Adrenal gland (tissue), 12 donors: ENCODE measurements around the gene FBXL20. TPM values are rescaled to one million over a fixed set of nuclear protein-coding genes. Genes with fewer than 3 reads are reported as not detected.

Experiments
- DNase-seq, 7 donors: peaks; one replicate each; pipeline ENCODE4 v3.0.0-alpha.2; 2019 to 2020
- H3K27ac ChIP-seq, 5 donors: fragments of 200-600 bp; sonication (generic) in 4 of 5; 1 replicate in 3 of 5; 2 replicates in 2 of 5; pipeline versions ENCODE4 v1.5.1 to v1.8.0; 2016 to 2020; ENCODE audit warnings: mild to moderate bottlenecking in 1 of 5
- H3K27me3 ChIP-seq: fragments of 200-600 bp; 2 replicates; pipeline ENCODE4 v1.8.0; 2021
- H3K36me3 ChIP-seq, 2 donors: fragments of 200-600 bp; replicated peaks in 1 of 2; 1 replicate in 1 of 2; 2 replicates in 1 of 2; pipeline versions ENCODE4 v1.5.1 to v1.8.0; 2018 to 2022
- H3K4me1 ChIP-seq, 2 donors: fragments of 200-600 bp; replicated peaks in 1 of 2; 1 replicate in 1 of 2; 2 replicates in 1 of 2; pipeline versions ENCODE4 v1.5.1 to v1.8.0; 2018 to 2021
- H3K4me3 ChIP-seq, 4 donors: fragments of 200-600 bp; sonication (generic) in 3 of 4; one replicate each; pipeline ENCODE4 v1.5.1; 2016 to 2018
- H3K9me3 ChIP-seq, 3 donors: fragments of 200-600 bp; sonication (generic) in 1 of 3; replicated peaks in 1 of 3; 1 replicate in 2 of 3; 2 replicates in 1 of 3; pipeline versions ENCODE4 v1.5.1 to v1.8.0; 2016 to 2021
- POLR2A ChIP-seq, 2 donors: fragments of 450-650 bp; IDR thresholded peaks; one replicate each; pipeline ENCODE4 v1.6.1; 2017; ENCODE audit warnings: antibody characterized with exemption in 2 of 2, mild to moderate bottlenecking in 2 of 2, moderate library complexity in 1 of 2
- WGBS, 4 donors: extraction: QIAGEN DNeasy Blood & Tissue Kit in 2 of 4; methylation state at CpG; one replicate each; pipeline versions ENCODE4 v1.1.5 to v1.1.7; 2013 to 2017; 5-methylcytosine and 5-hydroxymethylcytosine counted together
- intact Hi-C, 2 donors: fragments of 100-400 bp; cut with DNase I; formaldehyde crosslinking; loops; one replicate each; pipeline versions ENCODE4 v1.14.1 to v1.15.0; 2022 to 2023
- polyA plus RNA-seq, 3 donors: library from polyadenylated mRNA; stranded (reverse); fragments of 200-250 nt in 2 of 3; fragments of 350-450 nt in 1 of 3; fragmentation: Illumina TruSeq in 1 of 3; extraction: RNeasy Lipid Tissue Mini Kit (QIAGEN cat#74804) in 1 of 3; gene quantifications; one replicate each; pipeline ENCODE4 v1.2.3, GENCODE V29; 2013 to 2014
- total RNA-seq, 9 donors: library from RNA; depleted of rRNA in 4 of 9; stranded (reverse); fragments of >200 nt in 4 of 9; fragments of 120-200 nt in 1 of 9; fragmentation: NEBNext Ultra II Directional in 1 of 9; extraction: Animal tissue kit (Norgen Biotek cat#: 25700) in 1 of 9; gene quantifications; one replicate each; pipeline versions ENCODE4 v1.1.0 to v1.2.4, GENCODE V29; 2013 to 2023
- TF ChIP-seq, protein P1 (sequence below), 6 experiments: fragments of 450-650 bp in 4 of 6; fragments of 200-600 bp in 2 of 6; sonication (generic) in 1 of 6; IDR thresholded peaks; 1 replicate in 5 of 6; 2 replicates in 1 of 6; pipeline versions ENCODE4 v1.5.1 to v1.8.0; 2016 to 2021; ENCODE audit warnings: antibody characterized with exemption in 6 of 6, mild to moderate bottlenecking in 2 of 6, moderate library complexity in 1 of 6
- donor health status: healthy with polysubstance abuse.
- donor health status: Bipolar disorder and iron deficiency.
- donor health status: DM: yes; HTN: yes; CAD: no.
- donor health status: DM: no; HTN: no; CAD: no.
- donor health status: DM: no; HTN: no; CAD: no.
- donor health status: DM: yes; HTN: yes; CAD: no.

The FBXL20 gene
- total and polyA plus RNA-seq, 12 donors, result 3.7 to 41.5 (median 17.3) TPM

DNA sequence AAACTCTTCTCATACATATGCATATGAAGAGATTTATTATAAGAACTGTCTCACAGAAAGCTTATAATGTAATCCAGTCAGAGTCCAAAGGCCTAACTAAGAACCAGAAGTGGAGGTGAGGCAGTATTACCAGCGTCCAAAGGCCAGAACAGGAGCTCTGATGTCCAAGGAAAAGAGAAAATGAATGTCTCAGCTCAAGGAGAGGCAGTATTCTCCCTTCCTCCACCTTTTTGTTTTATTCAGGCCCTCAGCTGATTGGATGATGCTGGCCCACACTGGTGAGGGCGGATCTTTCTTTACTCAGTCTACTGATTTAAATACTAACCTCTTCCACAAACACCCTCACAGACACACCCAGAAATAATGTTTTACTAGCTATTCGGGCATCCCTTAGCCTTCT lies 43.4 kb downstream of the FBXL20 start:
- H3K36me3 ChIP-seq, result no peaks in the 10 kb centered on the region
- 74 to 97% (median 79%) methylated on average over 3 of the region's 3 CpGs for WGBS, 4 donors
- peaks cover 5 to 21% of the 10 kb centered on the region in 2 donors for H3K4me1 ChIP-seq
- H3K4me3 ChIP-seq, result no peak overlapping the region
- intact Hi-C loops, result no loop called here
- no peaks in the 10 kb centered on the region for H3K27me3 ChIP-seq
- no peaks in the 10 kb centered on the region for H3K9me3 ChIP-seq
- no peak for DNase-seq
- TF ChIP-seq, protein P1, sequence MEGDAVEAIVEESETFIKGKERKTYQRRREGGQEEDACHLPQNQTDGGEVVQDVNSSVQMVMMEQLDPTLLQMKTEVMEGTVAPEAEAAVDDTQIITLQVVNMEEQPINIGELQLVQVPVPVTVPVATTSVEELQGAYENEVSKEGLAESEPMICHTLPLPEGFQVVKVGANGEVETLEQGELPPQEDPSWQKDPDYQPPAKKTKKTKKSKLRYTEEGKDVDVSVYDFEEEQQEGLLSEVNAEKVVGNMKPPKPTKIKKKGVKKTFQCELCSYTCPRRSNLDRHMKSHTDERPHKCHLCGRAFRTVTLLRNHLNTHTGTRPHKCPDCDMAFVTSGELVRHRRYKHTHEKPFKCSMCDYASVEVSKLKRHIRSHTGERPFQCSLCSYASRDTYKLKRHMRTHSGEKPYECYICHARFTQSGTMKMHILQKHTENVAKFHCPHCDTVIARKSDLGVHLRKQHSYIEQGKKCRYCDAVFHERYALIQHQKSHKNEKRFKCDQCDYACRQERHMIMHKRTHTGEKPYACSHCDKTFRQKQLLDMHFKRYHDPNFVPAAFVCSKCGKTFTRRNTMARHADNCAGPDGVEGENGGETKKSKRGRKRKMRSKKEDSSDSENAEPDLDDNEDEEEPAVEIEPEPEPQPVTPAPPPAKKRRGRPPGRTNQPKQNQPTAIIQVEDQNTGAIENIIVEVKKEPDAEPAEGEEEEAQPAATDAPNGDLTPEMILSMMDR (IDR thresholded peaks at IDR 0.05), result no peak
- H3K27ac ChIP-seq, result no peak overlapping the region

DNA sequence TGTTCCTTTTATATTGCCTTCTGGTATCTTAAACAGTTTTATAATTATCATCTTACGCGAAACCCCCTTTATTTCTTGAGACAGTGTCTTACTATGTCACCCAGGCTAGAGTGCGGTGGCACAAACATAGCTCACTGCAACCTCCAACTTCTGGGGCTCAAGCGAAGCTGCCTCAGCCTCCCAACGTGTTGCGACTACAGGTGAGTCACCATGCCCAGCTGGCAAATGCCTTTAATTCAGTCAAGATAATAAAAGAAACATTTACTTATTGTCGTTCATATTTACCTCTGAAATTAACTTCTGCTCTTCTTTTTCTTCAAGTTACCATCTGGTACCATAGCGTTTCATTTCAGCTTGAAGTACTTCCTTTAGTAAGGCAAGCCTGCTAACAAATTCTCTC lies 43.9 kb downstream of the FBXL20 start:
- Histone ChIP-seq H3K27ac (no peak overlapping the region), H3K9me3 (no peaks in the 10 kb centered on the region), H3K4me3 (no peak overlapping the region), H3K27me3 (no peaks in the 10 kb centered on the region), H3K36me3 (no peaks in the 10 kb centered on the region), H3K4me1 (peaks cover 5 to 24% of the 10 kb centered on the region in 2 donors)
- TF ChIP-seq, protein P1 (IDR thresholded peaks at IDR 0.05), result no peak
- TF ChIP-seq POLR2A (IDR thresholded peaks at IDR 0.05), result no peak
- WGBS, 4 donors, result 69 to 78% (median 75%) methylated on average over 8 of the region's 8 CpGs
- peak in 2 of 7 donors; percentile 33 to 51 for DNase-seq
- intact Hi-C loops, result no loop called here

DNA sequence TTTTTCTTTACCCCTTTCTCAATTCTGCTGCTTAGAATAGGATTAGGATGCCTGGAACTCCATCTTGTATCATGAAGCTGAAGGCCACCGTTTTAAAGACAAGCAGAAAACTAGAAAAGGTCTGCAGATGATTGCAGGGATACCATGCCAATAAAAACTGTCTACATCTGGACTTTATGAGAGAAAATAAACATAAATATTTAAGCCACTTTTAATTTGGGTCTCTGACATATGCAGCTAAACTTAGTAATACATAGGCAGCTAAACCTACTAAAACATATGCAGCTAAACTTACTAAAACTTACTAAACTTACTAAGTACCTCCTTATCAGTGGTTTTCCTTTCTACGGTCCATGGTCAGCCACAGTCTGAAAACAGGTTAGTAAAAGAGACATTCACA lies 48.4 kb downstream of the FBXL20 start:
- Histone ChIP-seq H3K27me3 (no peaks in the 10 kb centered on the region), H3K36me3 (no peaks in the 10 kb centered on the region), H3K4me3 (no peak overlapping the region), H3K27ac (no peak overlapping the region), H3K4me1 (peaks cover 0 to 21% of the 10 kb centered on the region in 2 donors), H3K9me3 (no peaks in the 10 kb centered on the region)
- no peak for DNase-seq
- no peak for TF ChIP-seq POLR2A (IDR thresholded peaks at IDR 0.05)
- TF ChIP-seq, protein P1 (IDR thresholded peaks at IDR 0.05), result no peak
- WGBS, 4 donors, result 54 to 63% (median 58%) methylated on average over 2 of the region's 2 CpGs
- intact Hi-C loops, result no loop called here

DNA sequence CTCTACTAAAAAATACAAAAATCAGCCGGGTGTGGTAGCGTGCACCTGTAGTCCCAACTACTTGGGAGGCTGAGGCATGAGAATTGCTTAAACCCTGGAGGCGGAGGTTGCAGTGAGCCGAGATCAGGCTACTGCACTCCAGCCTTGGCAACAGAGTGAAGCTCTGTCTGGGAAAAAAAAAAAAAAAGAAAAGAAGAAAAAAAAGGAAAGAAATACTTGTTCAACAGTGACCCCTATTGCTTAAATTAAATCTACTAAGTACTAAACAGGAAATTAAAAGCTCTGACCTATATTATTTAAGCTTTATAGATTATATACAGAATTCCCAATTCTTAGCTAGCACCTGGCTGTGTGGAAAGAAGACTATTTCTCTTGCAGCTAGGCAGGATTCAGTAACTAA lies 48.9 kb downstream of the FBXL20 start:
- WGBS, 4 donors, result 49 to 60% (median 59%) methylated on average over 4 of the region's 4 CpGs
- Histone ChIP-seq H3K9me3 (no peaks in the 10 kb centered on the region), H3K4me1 (peaks cover 0 to 21% of the 10 kb centered on the region in 2 donors), H3K36me3 (no peaks in the 10 kb centered on the region), H3K4me3 (no peak overlapping the region), H3K27ac (no peak overlapping the region), H3K27me3 (no peaks in the 10 kb centered on the region)
- DNase-seq, result peak in 1 of 7 donors; percentile 19
- intact Hi-C loops, result no loop called here
- no peak for TF ChIP-seq POLR2A (IDR thresholded peaks at IDR 0.05)
- TF ChIP-seq, protein P1 (IDR thresholded peaks at IDR 0.05), result peak in 3 of 6 experiments; percentile 18 to 29 (median 25)
